Activated CD4-positive, alpha-beta T cell treated with anti-CD3 and anti-CD28 coated beads, Interleukin-2, amount 50 U/mL, for 1 hour (primary cell): ENCODE results near the gene HDAC10.
A peak's percentile ranks its signal among the peaks of the same experiment; 100 is the strongest.

ENCODE experiments used
- DNase-seq: peaks from one replicate; pipeline ENCODE4 v3.0.0-alpha.2; 2020

Gene HDAC10, protein sequence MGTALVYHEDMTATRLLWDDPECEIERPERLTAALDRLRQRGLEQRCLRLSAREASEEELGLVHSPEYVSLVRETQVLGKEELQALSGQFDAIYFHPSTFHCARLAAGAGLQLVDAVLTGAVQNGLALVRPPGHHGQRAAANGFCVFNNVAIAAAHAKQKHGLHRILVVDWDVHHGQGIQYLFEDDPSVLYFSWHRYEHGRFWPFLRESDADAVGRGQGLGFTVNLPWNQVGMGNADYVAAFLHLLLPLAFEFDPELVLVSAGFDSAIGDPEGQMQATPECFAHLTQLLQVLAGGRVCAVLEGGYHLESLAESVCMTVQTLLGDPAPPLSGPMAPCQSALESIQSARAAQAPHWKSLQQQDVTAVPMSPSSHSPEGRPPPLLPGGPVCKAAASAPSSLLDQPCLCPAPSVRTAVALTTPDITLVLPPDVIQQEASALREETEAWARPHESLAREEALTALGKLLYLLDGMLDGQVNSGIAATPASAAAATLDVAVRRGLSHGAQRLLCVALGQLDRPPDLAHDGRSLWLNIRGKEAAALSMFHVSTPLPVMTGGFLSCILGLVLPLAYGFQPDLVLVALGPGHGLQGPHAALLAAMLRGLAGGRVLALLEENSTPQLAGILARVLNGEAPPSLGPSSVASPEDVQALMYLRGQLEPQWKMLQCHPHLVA

DNA sequence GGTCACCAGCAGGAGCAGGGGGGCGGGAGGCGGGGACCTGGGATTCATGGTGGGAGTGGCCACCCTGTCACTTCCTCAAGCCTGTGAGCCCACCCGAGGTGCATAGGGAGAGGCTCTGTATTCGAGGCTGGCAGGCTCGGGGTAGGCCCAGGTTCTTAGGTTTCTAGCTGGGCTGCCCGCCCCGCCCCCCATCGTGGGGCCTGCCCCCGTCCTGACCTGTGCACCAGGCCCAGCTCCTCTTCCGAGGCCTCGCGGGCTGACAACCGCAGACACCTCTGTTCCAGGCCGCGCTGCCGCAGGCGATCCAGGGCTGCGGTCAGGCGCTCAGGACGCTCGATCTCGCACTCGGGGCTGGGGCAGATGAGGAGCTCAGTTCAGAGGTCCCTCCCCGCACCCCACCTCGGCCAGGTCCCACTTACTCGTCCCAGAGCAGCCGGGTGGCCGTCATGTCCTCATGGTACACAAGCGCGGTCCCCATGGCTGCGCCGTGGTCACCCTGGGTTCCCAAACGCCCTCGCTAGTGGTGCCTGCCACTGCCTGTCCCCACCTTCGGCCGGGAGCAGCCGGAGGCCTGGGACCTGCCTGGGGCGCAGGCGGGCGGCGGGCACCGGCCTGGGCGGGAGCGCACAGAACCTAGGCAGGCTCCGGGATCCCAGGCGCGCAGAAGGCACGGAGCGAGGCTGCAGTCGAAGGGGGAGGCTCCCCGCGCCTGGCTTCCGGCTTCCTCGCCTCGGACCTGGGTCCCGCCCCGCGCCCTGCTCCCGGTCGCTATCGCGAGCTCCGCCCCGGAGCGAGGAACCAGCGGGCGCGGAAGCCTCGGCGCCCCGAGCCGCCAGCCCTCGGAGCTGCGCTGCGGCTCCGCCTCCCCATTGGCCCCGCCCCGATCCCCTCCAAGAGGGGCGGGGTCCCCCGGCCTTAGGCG, at the start of gene HDAC10:
Gene HDAC10, minus strand, starts transcription at position 711 of the 922 bp plus-strand sequence. Its CDS starts 233 bp downstream, at position 478.
- DNase-seq = peak; percentile 72

DNA sequence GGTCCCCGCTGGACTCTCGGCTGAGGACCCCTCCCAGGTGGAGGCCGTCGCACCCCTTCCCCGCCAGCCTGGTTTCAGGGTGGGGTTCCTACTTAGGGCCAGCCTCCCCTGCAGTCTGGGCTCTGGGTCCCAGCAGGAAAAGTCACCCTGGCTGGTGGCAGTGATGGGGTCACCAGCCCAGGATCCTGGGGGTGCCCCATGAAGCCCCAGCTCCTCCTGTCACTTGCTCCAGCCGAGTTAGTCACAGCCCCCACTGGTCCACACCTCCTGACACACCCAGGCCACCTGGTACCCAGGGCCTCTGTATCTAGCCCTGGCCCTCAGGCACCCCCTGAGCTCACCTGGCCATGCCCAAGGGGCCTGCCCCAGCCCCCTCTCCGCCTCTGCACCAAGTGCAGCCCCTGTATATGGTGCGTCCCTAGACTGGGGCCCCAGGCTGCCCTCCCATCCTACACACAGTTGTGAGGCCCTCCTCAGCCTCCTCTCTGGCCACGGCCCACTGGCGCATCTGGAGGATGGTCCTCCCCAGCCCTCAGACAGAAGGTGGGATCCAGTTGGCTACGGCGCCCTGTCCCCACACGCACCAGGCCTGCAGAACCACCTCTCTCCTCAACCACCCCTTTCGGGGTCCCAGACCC, 49.7 kb upstream of the HDAC10 start:
- DNase-seq = no peak

DNA sequence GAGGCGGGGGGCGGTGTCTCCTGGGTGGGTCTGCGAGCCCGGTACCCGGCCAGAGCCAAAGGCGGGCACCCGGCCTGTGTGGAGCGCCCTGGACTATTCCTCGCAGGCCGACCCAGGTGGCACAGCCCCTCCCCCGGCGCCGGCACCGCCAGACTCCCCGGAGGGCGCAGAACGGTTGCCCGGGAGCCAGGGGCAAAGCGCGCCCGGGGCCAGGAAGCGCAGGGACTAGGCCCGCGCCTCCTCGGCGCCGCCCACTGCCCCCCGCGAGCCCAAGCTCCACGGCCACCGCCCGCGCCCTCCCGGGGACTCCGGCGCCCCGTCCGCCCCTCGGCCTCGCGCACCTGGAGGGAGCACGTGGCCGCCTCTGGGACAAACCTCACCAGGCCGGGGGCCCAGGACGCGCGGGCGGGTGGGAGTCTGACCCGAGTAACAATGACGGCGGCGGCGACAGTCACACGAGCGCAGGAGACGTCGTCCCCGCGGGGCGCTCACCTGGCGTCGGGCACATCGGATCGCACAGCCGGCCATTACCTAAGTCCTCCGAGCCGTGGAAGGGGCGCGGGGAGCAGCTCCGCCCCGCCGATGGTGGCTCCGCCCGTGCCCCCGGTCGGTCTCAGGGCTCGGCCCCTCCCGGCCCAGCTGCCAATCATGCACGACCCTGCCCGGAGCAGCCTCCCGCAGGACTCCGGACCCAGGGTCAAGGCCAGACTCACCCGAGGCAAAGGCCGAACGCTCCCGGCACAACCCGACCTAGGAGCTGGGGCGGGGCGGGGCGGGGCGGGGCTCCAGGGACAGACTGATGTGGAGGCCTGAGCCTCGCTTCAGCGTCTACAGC, 48.9 kb upstream of the HDAC10 start:
- DNase-seq = no peak

DNA sequence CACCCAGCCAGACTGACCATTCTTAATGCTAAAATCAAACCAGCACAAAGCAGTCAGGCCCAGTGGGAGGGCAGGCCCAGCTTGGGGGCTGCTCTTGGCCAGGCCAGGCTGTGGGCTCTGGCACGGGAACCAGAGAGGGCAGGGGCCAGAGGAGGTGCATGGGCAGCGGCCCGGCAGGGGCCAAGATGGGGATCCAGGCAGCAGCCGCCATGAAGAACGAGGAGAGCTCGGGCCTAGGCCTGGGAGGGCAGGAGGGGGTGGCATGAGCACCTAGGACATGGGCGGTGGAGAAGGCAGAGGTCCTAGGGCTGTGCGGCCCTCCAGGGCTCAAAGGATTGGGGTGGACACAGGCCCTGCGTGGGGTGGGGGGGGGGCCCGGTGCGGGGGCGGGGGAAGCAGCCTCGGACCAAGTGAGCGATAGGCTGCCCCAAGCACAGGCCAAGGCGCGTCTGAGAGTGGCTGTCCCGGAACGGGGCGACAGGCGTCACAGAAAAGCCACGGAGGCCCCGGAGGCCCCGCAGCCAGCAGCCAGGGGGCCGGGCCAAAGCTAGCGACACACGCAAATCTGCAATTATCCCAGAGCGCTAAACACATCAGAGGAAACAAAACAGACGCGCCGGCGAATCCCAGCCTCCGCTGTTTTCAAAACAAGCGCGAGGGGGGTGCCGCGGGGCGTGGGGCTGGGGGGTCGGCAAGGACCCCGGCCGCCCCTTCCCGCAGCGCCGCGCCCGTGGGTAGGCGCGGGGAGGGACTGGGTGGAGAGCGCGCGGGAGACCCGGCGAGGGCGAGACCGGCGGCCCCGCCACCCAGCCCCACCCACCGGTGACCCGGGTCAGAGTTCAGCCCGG, 48.1 kb upstream of the HDAC10 start:
- no peak for DNase-seq

DNA sequence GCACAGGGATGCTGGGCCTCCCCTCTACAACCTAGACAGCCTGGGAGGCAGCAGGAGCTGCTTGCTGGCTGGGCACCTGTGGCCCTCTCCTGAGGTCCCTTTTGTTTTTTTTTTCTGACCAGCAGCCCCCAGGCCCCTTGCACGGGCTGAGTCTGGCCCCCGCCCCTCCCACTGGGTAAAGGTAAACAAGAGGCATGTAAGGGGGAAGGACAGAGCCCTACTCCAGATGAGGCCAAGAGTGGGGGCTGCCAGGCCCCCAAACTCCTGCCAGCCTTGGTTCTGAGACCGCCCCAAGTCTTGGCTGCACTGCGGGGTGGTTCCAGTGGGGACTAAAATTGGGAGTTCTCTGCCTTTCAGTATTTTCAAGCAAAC, 47.2 kb upstream of the HDAC10 start:
- DNase-seq = no peak

DNA sequence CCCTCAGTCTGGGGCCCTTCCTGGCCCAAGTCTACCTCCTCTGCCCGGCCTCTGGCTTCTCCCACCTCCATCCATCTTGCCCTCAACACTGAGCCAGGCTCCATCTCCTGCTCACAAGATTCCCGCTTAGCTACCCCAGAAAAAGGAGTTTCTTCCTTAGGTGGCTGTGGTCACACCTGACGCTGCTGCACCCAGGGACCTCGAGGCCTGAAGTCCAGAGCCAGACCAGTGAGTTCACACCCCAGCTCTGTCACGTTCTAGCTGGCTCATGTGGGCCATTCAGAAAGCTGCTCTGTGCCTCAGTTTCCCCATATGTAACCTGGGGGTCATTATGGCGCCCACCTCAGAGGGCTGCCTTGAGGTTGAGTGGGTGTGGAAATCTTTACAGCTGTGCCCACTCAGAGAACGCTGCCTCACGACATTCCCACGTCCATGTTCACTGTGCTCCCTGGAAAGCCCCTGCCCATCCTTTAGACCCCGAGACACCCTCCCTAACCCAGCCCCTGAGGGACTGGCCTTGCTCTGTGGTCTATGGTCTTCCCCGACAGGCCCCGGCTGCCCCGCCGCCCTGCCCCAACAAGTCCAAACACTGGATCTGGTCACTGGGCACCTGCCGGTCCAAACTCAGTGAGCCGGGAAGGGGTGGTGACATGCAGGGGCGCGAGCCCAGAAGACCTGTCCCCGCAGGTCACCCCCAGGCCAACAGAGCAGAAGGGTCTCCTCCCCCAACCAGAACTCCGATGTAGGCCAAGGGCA, 46.6 kb upstream of the HDAC10 start:
- no peak for DNase-seq

DNA sequence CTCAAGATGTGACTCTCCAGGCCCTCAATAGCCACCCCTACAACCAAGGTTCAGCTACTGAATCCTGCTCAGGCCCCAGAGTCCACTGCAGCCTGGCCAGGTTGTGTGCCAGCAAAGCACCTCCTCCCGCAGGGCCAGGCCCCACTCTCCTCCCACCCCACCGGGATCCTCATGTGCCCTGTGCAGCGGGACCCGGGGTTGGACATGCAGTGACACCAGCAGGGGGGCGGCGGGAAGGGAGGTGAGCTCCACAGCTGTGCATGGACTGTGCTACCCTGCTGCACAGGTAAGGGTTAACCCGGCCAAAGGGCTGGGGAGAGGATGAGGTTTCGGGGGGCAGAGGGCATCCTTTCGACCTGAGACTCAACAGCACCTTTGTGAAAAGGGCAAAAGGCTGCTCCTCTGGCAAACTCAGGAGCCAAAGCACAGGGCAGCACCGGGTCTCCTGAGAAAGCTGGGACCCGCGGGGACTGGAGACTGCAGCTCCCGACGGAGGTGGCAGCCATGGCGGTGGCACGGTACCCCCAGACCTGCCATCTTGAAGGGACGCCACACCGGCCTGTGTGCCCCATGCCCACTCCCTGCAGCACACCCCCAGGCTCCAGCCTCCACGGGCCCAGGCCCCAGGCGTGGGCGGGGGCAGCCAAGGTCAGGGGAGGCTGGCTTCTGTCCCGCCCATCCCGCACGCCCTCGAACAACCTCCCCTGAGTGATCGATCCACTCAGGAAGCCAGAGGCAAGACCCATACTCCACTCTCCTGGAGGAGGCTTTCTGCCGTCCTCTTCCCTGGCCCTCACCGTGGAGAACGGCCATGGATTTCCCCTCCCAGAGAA, 45.8 kb upstream of the HDAC10 start:
- no peak for DNase-seq

DNA sequence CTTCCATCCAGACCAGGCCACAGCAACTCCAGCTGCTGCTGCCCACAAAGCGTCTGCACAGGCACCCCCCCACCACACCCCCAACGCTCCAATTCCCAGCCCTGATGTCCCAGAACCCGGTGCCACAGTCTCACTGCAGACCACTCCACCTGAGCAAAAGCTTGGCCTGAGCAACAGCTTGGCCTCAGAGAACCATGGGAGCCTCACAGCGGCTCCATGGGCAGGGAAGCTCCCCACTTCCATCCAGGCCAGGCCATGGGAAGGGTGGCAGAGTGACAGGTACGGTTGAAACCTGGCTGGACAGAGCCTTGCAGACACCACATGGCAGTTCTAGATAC, 43.2 kb upstream of the HDAC10 start:
- DNase-seq = no peak

DNA sequence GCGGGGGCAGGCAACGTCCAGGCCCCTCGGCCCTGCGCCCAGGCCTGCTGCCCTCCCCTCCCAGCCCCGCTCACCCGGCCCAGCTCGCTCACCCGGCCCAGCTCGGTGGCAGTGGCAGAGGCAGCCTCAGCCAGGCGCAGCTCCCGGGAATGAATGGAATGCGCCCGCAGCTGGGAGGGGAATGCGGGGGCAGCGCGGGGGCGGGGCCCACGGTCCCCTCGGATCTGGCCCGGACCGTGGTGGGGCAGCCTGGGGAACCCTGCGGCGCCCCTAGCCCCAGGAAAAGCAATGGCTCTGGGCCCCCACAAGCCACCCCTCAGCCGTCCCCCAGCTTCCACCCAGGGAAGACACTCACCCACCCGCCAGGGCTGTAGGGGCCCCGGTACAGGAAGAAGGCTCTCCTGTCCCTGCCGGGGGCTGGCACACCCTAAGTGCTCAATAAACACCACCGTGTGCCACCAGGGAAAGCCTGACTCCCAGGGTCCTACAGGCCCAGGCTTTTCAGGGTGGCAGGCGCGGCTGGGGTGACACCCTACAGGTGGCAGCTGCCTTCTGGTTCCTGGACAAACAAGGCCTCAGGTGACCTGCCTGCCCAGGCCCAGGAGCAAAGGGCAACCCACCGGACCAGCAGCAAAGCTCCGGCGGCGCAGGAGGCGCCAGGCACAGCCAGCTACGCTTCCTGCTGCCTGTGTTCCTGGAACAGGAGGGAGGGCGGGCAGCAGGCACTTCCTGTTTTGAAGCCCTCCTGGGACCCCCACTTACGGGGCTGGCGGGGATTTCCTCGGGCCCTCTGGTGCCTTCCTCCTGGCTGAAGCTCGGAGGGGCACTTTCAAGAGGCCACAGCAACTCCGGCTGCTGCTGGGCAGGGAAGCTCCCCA, 42.6 kb upstream of the HDAC10 start:
- DNase-seq = no peak

DNA sequence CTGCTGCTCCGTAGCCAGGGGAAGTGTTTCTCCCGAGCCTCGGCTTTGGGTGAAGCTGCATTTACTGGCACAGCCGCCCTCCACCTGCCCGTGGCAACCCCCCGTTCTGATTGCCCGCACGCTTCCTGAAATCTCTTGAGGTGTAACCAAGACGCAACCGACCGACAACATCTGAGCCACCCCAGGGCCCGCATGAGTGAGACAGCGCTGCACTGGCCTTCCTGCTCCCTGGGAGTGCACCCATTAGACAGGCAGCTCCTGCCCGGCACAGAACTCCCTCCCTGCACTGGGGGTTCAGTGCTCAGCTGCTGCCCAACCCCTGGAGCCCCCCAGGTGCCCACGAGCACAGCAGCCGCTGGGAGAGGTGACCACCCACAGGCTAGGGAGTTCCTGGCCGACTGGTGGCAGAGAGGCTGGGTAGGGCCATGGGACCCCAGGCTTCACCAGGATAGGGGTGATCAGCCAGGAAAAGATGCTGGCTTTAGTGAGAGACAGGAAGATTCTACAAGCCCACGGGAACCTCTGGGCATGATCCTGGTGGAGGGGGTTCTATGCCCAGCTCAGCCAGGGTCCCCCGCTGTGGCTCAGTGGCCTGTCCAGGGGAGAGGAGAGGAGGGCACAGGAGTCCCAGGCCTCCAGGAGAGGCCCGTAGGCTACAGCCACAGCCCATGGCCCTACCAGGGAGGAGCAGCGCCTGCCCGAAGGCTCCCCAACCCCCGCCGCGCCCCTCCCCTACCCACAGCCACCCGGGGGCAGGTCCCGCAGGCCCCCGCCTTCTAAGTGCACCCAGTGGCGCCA, 41.8 kb upstream of the HDAC10 start:
- DNase-seq = no peak

DNA sequence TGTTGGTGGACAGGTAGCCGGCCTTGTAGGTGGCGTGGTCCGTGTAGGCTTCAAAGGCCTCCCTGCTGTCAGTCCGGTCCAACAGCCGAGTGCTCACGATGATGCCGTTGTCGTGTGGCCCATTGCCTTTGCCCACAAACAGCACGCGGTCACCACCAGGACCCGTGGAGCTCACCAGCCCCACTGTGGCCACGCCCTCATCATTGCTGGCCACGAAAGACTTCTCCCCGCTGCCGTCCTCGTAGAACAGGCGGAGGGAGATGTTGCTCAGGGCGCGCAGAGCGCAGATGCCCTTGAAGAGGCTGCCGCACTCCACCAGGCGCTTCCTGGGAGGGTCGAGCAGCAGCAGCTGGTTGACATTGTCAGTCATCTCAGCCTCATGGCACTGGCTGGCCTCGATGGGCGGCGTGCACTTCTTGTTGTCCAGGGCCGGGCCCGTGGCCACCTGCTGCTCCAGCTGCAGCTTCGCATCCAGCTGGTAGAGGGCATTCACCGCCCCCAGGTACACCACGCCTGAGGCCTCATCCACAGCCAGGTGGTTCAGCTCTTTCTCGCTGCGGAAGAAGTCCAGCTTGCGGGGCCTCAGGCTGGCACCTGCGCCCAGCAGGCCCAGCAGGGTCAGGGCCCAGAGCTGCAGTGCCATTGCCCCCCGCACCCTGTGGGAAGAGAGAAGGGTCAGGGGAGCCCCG, 39.0 kb upstream of the HDAC10 start:
- no peak for DNase-seq

DNA sequence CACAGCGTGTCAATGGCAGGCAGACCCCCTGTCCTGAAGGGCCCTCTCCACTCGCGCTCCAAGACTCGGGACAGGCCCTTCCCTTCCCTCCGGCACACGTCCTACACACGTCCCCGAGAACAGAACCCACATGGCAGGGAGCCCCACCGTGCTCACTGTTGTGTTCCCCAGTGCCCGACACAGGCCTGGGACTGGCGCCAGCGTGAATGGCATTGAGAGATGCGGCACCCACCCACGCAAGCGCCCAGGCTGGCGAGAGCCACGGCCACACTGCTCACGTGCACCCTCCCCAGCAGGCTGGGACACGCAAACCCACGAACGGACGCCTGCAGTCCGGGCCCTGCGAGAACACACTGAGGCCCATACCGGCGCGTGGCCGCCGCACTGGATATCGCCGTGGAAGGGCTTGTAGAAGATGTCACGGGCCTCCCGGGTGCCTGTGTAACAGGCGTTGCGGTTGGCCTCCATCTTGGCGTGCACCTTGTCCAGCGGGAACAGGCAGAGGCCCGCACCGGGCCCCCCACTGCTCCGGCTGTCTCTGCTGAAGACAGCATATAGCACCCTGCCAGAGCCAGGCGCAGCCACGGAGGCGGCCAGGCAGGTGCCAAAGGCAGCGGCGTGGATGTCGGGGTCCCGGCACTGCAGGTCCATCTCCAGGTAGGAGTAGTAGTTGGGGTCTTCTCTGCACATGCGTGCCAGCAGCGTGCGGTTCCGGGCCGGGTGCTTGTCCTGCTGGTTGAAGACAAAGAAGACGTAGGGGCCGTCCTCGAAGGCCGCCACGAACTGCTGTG, 38.3 kb upstream of the HDAC10 start:
- no peak for DNase-seq

DNA sequence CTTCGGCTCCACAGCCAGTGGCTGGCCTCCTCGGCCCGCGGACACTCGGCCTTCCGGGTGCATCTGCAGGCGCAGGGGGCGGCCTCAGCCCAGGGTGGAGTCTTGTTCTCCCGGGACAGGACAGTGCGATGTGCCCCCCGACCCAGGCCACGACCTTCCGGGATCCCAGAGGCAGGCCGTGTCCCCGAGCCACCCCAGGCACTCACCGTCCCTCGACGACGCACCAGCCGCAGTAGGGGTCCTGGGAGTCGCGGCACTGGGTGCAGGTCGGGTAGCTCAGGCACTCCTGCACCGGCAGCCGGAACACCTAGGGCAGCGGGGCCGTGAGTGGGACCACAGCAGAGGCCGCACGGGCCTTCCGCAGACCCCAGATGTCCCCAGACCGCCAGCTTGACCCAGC, 36.7 kb upstream of the HDAC10 start:
- no peak for DNase-seq

DNA sequence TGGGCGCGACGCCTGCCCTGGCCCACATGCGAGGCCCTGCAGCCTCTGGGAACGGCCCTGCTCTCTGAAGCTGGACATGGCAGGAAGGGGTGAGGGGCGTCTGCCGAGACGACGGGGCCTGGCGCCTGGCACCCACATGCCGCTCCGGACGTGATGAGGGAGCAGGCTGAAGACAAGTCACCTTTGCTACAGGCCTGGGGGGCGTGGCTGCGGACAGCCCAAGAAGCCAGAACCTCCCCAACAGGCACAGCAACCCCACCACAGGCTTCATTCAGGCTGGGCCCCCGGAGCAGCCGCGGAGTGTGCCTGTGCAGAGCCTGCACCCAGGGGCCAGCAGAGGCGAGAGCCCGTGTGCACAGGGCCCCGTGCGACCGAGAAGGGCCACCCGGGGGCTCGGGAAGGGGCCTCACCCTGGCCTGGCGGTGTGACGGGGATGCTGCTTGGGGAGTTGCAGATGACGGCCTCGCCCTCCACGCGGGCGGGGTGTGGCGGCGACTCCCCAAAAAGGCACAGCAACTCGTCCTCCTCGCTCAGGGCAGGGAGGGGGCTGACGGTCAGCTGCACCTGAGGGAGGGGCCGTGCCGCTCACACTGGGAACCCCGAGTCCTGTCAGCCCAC, 35.7 kb upstream of the HDAC10 start:
- no peak for DNase-seq

DNA sequence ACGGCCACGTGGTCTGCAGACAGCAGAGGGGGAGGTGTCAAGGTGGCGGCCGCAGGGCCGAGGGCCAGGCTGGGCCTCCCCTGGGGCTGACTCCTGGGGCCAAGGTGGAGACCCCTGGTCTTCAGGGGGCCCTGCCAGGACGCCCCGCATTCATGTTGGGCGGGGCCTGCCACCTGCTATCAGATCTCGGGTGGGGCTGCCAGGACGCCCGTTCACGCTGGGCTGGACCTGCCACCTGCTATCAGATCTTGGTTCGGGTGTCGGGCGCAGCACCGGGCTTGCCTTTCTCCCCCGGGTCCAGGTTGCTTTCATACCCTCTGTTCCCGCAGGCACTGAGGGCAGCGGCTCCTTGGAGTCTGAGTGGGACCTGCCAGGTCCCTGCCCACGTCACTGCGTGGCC, 35.2 kb upstream of the HDAC10 start:
- no peak for DNase-seq
